Measurements from ENCODE around the gene OR51V1.
"Not testable (repeated sequence)": the region's sequence is repeated elsewhere in the genome, so short reads cannot be mapped to it uniquely, and the experiment has no call there.

OR51V1 gene

DNA sequence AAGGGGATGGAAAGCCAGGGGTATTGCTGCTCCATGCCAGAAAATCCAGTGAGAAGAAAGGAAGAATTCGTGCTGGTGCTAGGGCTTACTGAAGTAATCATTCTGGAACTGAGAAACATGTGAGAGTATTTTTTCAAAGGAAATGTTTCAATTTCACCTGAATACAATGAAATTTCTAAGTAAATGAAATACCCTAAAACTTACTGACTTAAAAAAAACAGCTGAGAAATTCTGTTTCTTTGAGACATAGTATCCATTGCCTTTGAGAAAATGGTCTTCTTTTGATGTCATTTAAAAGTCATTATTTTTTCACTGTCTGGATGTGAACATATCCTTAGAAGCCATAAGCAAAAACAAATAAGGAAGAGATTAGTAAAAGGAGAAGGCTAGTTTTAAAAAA lies at the start of gene OR51V1:
Gene OR51V1 (minus strand): TSS at position 101 of the 400 bp plus-strand sequence. CDS start 0 bp downstream, at position 101.
- no peak for DNase-seq

- DNase-seq = not testable (repeated sequence)
These were observed 49.4 kb upstream of the OR51V1 start, which contains the start of gene HBG1 for GRCh38 chr11:5249807-5250396. Gene HBG1 (minus strand): TSS chr11:5249857. CDS start chr11:5249804, 53 bp downstream.

- not testable (repeated sequence) for DNase-seq
These were observed 48.0 kb upstream of the OR51V1 start for GRCh38 chr11:5248498-5248897.

DNA sequence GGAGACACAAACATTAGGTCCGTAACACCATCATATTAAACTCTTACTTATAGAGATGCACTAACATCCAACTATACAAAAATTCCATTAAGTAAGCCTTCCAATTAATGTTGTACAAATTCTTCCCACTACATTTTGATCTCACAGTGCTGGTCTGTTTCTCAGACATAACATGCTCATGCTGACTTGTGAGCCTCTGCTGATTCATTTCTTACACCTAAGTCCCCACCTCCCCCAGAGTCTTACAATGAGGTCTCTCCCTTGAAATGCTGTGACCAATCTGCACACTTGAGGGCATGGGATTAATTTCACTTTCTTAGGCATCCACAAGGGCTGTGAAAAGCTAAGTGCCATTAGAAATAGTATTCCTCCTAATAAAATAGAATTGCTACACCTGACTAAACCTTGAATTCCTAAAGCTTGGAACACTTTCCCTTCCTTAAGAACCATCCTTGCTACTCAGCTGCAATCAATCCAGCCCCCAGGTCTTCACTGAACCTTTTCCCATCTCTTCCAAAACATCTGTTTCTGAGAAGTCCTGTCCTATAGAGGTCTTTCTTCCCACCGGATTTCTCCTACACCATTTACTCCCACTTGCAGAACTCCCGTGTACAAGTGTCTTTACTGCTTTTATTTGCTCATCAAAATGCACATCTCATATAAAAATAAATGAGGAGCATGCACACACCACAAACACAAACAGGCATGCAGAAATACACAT lies 47.1 kb upstream of the OR51V1 start:
- DNase-seq = no peak

GRCh38 chr11:5246772-5247471 lies 46.4 kb upstream of the OR51V1 start:
- no peak for DNase-seq

GRCh38 chr11:5245155-5245554 lies 44.7 kb upstream of the OR51V1 start:
- no peak for DNase-seq

DNA sequence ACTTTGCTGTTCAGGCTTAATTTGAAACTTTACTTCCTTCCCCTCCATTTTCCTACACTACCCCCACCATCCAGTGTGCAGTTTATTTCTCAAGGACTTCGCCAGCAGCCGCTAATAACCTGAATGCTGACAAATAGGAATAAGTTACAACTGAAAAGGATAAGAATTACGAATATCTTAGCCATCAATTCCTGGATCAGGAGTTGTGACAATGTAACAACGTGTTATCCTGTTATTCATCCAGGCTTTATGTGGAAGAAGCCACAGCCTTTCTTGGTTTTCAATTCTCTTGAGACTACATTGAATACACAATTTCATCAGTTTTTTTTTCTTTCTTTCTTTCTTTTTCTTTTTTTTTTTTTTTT lies 43.3 kb upstream of the OR51V1 start:
- DNase-seq = no peak

- no peak for DNase-seq
These were observed 42.7 kb upstream of the OR51V1 start for GRCh38 chr11:5242933-5243815.

DNA sequence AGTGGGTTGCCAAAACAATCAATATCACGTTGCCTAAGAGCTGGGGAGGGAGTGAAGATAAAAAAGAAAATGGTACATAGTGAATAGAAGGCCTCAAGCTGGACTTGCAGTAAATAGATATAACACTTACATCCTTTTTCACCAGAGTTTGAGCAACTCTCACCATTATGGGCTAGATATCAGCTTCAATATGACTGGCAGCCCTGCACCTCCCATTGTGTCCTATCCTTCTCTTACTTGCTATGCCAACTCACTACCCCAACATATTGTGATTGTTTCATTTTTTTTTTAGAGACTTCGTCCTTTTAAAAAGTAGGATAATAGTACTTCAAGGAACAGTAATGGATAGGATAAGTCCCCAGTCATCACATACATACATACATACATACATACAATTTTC lies 41.7 kb upstream of the OR51V1 start:
- no peak for DNase-seq

DNA sequence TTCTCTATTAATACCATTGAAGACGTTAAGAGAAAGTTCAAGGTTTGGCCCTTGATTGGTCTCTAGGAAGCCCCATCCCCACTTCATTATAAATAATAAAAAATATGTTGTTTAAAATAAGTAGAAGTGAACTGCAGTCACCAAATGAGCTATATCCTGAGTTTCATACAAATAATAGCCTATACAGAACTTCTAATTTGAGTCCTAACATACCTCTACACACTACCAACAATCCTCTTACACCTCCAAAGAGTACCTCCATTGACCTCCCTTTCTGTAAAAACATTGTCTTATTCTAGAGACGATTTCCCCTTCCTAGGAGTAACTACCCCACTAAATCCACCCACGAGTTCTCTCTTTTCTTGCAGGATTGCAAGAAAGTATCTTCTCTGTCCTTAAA lies 41.0 kb upstream of the OR51V1 start:
- DNase-seq = no peak

DNA sequence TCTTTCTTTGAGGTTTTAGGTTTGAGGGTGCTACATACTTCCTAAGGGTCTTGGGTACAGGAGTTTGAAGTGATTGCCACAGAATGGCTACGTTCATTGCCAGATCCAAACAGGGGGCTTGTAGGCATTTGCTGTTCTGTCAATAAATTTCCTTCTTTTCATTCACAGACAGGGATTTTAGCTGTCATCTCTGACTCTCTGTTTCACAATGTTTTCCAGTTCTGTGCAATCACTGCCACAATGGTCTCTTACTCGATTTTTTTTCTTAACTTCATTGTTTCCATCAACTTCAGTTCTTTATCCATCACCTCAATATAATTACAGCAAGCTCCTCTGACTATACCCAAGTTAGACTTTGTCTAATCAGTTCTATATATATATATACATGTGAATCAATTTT lies 40.0 kb upstream of the OR51V1 start:
- DNase-seq = no peak

DNA sequence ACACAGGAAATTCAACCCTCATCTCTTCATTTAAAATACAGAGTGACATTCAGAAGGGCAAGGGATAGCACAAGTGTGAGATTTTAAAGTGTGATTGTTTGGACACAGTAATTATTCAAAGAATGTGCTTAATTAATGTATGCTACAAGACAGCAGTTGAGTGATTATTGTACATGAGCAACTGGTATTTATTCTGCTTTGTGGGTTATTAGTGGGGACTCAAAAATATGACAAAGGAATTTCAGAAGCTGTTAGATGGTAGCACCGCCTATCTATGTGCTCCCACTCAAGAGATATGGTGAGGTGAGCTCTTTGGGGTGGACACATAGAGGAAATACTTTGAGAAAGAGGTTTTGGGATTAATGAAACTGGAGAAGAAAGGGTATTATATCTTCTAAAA lies 39.6 kb upstream of the OR51V1 start:
- DNase-seq = no peak

- no peak for DNase-seq
These were observed 38.6 kb upstream of the OR51V1 start for GRCh38 chr11:5239046-5239445.

DNA sequence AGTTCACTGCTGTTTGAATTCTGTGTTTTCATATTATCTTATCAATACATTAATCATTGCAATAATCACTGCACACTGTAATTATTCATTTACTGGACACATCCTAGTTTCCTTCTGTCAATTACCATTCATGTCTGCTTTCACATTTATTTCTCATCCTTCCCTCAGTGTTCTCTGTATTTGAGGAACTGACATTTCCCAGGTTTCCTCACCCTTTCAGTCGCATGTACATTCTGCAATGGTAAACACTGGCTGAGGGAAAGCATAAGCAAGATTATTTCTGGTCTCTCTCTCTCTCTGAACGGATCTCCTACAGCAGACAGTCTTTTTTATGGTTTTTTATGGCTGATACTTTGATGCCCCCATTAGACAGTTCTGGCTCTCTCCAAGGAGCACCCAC lies 38.0 kb upstream of the OR51V1 start:
- no peak for DNase-seq

- DNase-seq = no peak
These were observed 36.9 kb upstream of the OR51V1 start for GRCh38 chr11:5237420-5237819.

DNA sequence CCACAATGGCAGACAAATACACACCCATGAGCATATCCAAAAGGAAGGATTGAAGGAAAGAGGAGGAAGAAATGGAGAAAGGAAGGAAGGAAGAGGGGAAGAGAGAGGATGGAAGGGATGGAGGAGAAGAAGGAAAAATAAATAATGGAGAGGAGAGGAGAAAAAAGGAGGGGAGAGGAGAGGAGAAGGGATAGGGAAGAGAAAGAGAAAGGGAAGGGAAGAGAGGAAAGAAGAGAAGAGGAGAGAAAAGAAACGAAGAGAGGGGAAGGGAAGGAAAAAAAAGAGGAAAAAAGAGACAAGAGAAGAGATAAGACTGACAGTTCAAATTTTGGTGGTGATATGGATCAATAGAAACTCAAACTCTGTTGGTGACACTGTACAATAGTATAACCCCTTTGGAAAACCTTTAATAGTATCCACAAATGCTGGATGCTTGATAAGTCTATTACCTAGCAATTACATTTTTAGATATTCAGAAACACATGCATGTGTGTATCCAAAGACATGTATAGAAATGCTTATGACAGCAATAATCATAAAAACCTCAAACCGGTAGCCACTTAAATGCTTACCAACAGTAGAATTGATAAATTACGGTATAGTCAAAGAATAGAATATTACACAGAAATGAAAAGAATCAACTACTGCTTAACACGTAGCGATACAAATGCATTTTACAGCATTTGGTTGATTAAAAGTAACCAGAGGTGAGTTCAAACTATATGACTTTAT lies 35.0 kb upstream of the OR51V1 start:
- no peak for DNase-seq

GRCh38 chr11:5234381-5234834 lies 33.9 kb upstream of the OR51V1 start, which contains the start of gene HBD:
Gene HBD (minus strand): TSS chr11:5234483. CDS start chr11:5234433, 50 bp downstream.
- no peak for DNase-seq

DNA sequence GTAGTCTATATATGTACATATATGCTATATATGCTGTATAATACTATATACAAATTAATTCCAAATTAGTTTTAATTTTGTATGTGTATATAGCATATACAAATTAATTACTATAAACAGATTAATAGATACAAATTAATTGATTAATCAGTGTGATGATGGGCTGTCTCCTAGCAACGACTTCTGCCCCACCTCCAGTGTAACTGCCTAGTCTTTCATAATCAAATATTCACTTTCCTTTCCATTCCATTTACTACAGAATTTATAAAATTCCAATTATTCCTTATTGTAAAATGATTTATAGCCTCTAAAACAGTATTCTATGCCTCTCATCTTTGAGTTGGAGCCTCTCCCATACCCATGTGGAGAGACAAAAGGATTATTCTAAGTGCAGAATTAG lies 32.8 kb upstream of the OR51V1 start:
- DNase-seq = no peak

GRCh38 chr11:5232821-5233220 lies 32.3 kb upstream of the OR51V1 start:
- DNase-seq = no peak

DNA sequence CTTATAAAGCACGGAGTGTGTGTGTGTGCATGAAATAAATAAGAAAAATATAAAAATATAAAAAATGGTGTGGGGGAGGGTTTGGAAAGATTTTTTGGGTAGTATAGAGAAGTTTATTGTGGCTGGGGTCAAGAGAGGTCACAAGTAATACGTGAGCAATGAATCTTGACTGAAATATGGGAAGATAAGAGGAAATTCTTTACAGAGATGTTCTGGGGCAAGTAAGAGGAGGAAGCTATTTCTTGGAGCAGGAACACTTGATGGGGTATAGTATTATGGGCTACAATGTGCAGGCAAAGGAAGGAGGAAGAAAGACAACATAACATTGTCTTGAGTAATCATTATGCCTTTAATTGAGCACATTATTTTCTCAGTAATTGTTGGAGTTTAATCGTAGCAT lies 31.7 kb upstream of the OR51V1 start:
- DNase-seq = no peak

DNA sequence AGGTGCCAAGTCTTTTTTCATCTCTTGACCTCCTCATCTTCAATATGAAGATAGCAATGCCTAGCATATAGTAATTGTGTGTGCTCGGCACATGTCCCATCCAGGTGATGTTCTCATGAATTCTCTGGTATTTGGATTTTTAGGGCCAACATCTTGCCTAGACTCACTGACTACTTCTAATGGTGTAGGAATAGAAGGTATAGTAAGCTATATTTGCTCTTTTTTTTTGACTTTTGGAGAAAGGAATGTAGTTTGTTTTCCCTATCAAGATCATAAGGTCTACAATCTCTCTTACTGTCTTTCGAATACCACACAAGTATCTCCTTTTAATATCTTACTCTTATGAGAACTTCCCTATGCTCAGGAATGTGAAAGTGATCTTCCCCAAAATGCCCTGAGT lies 30.6 kb upstream of the OR51V1 start:
- DNase-seq = no peak

DNA sequence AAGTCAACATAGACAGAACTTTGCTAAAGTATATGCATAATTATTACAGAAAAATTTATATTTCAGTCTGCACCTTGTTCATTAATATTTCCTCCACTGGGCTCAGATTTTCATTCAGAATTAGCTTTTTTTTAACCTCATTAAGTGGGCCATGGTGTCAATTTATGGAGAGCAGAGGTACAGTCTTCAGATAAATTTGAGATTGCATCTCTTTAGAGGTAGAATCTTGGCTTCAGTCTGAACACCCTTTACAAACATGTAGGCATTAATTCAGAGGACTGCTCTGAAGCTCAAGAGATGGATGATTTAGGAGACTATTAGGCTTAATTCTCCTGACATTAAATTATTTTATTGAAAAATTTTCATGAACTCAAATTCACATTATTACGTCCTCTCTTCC lies 29.8 kb upstream of the OR51V1 start:
- DNase-seq = no peak
